GM13977 (cell line): ENCODE data around the gene SYT11.
A peak's percentile ranks its signal among the peaks of the same experiment; 100 is the strongest.

Source experiments
- DNase-seq: peaks from one replicate; pipeline ENCODE4 v3.0.0; 2012; ENCODE audit warnings: low spot score
- in situ Hi-C: fragments of 300-500 bp; cut with MboI; formaldehyde crosslinking; loops from one replicate; pipeline ENCODE4 v1.12.0; 2022; ENCODE audit warnings: low sequenced_read_pairs, low pct_unique_long_range_greater_than_20kb, mixed read lengths, inconsistent platforms; ENCODE audit not compliant: unreplicated experiment
- TF ChIP-seq, protein P1 (sequence below): IDR thresholded peaks from 2 replicates; pipeline ENCODE4 v1.5.1; 2012; ENCODE audit warnings: mild to moderate bottlenecking, control low read depth; ENCODE audit not compliant: insufficient read depth; ENCODE audit errors: extremely low read depth, missing control alignments

Gene SYT11

DNA sequence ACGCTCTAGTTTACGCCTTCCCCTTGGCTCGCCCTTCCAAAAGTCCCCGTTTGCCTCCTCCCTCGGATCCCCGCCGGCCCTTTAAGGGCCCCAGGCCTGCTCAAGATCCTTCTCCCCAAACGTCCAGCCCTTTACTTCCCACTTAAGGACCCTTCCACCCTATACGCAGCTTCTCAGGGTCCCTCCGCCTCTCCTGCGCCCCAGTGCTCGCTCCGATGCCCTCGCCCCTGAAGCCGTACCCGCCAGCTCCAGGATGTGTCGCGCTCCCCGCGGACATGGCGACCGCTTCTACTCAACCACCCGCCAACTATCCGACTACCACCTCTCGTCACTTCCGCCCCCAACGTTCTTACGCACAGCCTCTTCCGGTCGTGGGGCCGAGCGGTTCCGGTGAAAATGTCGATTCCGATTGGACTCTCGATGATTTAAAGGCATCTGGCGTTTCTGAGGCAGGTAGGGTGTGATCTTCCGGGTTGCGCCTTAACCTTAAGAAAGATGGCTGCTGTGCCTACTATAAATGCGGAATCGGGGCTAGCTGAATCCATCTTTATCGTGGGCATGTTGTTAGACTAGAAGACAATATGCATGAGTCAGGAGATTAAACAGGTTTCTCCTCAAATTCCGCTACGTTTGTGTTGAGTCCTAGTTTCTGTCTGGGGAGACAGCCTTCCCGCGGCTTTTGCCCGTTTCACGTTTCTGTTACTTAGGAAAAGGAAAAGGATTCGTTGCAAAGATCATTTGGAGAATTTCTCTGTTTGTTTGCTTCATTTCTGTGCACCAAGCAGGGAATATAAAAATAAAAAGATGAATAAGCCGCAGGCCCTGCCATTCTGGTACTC, 74.9 kb downstream of the SYT11 start, which contains the start of gene KHDC4:
TSS of gene KHDC4 (minus strand) at position 317 of the 839 bp plus-strand sequence. CDS start at position 277, 40 bp downstream.
- in situ Hi-C loops: no loop called here
- TF ChIP-seq, protein P1, sequence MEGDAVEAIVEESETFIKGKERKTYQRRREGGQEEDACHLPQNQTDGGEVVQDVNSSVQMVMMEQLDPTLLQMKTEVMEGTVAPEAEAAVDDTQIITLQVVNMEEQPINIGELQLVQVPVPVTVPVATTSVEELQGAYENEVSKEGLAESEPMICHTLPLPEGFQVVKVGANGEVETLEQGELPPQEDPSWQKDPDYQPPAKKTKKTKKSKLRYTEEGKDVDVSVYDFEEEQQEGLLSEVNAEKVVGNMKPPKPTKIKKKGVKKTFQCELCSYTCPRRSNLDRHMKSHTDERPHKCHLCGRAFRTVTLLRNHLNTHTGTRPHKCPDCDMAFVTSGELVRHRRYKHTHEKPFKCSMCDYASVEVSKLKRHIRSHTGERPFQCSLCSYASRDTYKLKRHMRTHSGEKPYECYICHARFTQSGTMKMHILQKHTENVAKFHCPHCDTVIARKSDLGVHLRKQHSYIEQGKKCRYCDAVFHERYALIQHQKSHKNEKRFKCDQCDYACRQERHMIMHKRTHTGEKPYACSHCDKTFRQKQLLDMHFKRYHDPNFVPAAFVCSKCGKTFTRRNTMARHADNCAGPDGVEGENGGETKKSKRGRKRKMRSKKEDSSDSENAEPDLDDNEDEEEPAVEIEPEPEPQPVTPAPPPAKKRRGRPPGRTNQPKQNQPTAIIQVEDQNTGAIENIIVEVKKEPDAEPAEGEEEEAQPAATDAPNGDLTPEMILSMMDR: no peak
- peak; percentile 92 for DNase-seq
